ENCODE measurements around the gene MYOD1.

Gene MYOD1

DNA sequence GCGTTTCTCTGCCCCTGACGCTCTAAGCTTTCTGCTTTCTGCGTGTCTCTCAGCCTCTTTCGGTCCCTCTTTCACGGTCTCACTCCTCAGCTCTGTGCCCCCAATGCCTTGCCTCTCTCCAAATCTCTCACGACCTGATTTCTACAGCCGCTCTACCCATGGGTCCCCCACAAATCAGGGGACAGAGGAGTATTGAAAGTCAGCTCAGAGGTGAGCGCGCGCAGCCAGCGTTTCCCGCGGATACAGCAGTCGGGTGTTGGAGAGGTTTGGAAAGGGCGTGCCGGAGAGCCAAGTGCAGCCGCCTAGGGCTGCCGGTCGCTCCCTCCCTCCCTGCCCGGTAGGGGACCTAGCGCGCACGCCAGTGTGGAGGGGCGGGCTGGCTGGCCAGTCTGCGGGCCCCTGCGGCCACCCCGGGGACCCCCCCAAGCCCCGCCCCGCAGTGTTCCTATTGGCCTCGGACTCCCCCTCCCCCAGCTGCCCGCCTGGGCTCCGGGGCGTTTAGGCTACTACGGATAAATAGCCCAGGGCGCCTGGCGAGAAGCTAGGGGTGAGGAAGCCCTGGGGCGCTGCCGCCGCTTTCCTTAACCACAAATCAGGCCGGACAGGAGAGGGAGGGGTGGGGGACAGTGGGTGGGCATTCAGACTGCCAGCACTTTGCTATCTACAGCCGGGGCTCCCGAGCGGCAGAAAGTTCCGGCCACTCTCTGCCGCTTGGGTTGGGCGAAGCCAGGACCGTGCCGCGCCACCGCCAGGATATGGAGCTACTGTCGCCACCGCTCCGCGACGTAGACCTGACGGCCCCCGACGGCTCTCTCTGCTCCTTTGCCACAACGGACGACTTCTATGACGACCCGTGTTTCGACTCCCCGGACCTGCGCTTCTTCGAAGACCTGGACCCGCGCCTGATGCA, at the start of gene MYOD1:
Gene MYOD1 (plus strand): TSS at position 544 of the 910 bp plus-strand sequence. CDS start 212 bp downstream, at position 756.
- in situ Hi-C loops (cut with MboI; ENCODE audit: low sequenced_read_pairs) = no loop called here

GRCh38 chr11:17672469-17672868, 46.9 kb upstream of the MYOD1 start:
- in situ Hi-C loops (cut with MboI; ENCODE audit: low sequenced_read_pairs) = no loop called here

GRCh38 chr11:17673951-17674350, 45.4 kb upstream of the MYOD1 start:
- in situ Hi-C loops (cut with MboI; ENCODE audit: low sequenced_read_pairs) = no loop called here

- in situ Hi-C loops (cut with MboI; ENCODE audit: low sequenced_read_pairs) = no loop called here
These were observed 36.5 kb upstream of the MYOD1 start for GRCh38 chr11:17682848-17683247.

- in situ Hi-C loops (cut with MboI; ENCODE audit: low sequenced_read_pairs) = no loop called here
These were observed 35.8 kb upstream of the MYOD1 start for GRCh38 chr11:17683377-17684161.

DNA sequence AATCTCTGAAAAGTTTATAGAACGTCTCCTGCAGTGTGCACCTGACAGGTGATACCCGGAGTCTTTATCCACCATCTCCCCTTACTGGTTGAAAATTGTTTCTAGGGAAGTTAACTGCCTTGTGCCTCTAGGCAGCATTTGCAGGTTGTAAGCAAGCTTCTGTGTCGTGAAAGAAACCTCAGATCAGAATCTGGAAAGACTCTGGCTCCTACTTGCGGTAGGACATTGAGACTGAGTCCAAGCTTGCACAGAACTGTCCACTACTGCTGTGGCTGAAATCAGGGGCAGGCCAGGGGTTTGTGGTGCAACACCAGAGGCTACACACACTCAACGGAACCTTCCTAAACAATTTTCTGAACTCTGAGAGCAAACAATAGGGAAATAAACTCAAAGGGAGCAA, 34.8 kb upstream of the MYOD1 start:
- in situ Hi-C loops (cut with MboI; ENCODE audit: low sequenced_read_pairs) = no loop called here

GRCh38 chr11:17686231-17686980, 33.0 kb upstream of the MYOD1 start:
- in situ Hi-C loops (cut with MboI; ENCODE audit: low sequenced_read_pairs) = no loop called here

GRCh38 chr11:17687946-17688670, 31.3 kb upstream of the MYOD1 start:
- in situ Hi-C loops (cut with MboI; ENCODE audit: low sequenced_read_pairs) = no loop called here

GRCh38 chr11:17691550-17691949, 27.8 kb upstream of the MYOD1 start:
- in situ Hi-C loops (cut with MboI; ENCODE audit: low sequenced_read_pairs) = no loop called here

DNA sequence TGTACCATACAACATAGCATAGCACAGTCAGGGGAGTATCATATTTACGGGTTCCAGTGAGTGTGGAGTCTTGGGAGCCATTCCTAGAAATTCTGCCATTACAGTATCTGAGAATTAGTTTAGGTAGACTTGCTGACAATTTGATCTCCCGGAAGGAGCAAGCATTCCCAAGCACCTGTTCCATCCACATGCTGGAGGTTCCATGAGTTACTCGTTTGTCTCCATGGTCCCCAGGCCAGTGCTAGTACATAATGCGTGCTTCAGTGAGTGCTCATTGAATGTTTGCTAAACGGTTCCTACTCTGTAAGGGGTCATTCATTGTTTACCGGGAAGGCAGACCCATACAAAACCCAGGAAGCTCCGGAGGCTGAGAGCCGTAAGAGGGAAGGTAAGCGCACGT, 27.4 kb upstream of the MYOD1 start:
- in situ Hi-C loops (cut with MboI; ENCODE audit: low sequenced_read_pairs) = no loop called here

DNA sequence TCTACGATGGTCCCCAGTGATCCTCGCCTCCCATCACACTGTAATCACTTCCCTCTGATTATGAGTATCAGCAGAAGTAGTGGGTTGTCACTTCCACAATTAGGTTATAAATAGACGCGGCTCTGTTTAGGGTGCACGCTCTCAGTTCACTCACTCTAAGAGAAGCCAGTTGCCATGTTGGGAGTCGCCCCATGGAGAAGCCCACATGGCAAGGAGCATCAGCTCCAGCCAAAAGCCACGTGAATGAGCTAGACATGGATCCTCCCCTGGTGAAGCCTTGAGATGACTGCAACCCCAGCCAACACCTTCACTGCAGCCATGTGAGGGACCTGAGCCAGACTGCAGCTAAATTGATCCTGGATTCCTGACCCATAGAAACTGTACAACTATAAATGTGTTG, 26.4 kb upstream of the MYOD1 start:
- in situ Hi-C loops (cut with MboI; ENCODE audit: low sequenced_read_pairs) = no loop called here

DNA sequence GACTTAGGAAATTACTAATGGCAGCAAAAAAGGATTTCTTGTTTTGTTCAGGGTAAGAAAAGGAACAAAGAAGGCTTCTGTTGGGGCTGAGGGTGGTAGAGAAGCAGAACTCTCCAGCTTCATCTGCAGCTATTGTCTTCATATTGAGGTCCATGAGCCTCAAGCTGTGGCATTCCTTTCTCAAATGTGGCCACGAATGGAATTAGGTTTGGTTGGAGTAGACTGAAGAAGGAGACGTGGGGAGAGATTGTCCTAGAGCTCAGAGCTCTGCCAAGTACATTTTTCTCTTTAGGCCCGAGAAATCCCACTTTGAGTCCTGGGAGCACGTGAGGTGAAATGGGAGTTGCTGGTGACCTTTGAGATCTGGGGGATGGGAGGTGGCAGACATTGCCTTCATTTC, 25.8 kb upstream of the MYOD1 start:
- in situ Hi-C loops (cut with MboI; ENCODE audit: low sequenced_read_pairs) = no loop called here

- in situ Hi-C loops (cut with MboI; ENCODE audit: low sequenced_read_pairs) = no loop called here
These were observed 24.8 kb upstream of the MYOD1 start for GRCh38 chr11:17694494-17695110.

DNA sequence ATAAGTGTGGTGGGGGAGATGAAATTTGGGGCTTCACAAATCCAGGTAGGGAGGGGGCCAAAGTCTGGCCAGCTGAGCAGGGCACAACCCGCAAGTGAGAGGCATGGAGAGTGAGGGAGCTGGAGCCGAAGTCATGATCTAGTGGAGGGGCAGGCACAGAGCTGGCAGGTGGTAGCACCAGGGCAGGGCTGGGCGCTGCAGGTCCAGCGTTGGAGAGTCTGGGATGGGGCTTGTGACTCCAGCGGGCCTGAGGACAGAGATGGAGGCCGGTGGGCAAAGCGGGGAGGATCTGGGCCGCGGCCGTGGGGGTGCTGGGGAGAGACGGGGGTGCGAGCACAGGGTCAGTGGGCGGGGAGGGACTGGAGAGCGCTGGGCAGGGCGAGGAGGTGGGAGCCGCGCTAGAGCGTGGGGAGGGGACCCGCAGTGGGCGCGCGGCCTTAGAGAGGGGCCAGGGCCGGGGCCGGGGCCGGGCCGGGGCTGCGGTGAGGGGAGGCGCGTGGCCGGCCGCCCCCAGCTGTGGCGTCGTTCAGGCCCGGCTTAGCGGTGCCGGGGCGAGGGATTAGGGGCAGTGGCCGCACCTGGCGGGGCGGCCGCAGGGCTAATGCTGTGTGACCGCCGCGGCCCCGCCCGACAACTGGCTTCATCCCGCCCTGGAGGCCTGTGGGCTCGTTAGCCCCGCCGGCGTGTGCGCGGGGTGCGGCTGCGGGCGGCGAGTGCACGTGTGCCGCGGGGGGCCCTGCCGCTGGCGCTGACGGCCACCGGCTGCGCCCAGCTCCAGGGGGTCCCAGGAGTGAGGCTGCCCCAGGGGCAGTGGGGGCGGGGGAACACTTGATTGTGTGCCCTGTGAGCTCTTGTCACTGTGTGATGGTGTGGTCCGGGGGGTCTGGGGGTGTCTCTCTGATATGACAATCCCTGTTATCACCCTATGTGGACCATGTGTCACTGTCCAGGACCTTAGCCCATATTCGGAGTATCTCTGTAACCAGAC, 23.6 kb upstream of the MYOD1 start:
- in situ Hi-C loops (cut with MboI; ENCODE audit: low sequenced_read_pairs) = no loop called here

DNA sequence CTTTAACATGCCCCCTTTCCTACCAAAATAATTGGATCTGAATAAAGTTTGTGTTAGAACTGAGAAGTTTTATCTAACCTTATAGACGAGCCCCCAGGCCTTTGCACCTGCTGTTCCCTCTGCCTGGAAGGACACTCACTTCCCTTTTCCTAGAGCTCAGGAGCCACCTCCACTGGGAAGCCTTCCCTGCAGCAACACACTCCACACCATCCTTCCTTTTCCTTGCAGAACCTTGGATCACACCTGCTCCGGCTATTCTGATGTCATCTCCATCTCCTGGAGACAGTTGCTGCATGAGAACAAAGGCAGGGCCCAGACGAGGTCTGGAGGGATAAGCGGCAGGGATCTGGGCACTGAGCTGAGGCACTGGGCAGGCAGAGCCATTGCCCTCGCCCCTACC, 22.6 kb upstream of the MYOD1 start:
- in situ Hi-C loops (cut with MboI; ENCODE audit: low sequenced_read_pairs) = no loop called here

DNA sequence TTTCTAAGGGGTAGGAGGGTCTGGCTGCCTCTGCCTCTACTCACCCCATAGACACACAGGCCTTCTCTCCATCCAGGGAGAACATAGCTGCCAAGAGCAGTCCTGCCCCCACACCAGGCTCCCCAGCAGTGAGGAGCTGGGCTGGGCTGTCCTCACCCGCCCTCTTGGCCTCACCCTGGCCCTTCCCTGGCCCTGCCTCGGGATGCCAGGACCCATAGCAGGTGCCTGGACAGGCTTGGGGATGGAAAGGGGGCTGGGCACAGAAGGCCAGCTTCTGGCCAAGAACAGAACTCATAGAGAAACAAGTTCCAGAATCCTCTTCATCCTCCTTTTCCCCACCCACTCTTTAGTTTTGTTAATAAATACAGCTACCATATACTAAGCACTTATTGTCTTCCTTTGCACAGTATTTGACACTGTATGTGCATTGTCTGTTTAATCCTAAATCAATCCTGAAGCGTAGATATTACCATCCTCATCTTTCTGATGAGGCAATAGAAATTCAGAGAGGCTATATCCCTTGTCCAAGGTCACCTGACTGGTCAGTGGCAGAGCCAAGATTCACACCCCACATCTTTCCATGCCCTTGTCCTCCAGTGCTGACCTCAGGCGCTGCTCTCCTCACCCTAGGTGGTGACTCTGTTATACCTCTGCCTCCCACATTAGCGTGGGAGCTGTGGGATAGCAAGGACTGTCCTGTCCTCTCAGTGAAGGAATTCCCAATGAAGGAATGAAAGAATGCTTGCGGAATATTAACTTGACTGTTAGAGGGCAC, 22.0 kb upstream of the MYOD1 start:
- in situ Hi-C loops (cut with MboI; ENCODE audit: low sequenced_read_pairs) = no loop called here

GRCh38 chr11:17699147-17700114, 19.9 kb upstream of the MYOD1 start:
- in situ Hi-C loops (cut with MboI; ENCODE audit: low sequenced_read_pairs) = no loop called here

Data from hTERT RPE-1 (cell line).